GM12878 (cell line): ENCODE data around the gene CETN2. TPM values are rescaled to one million over a fixed set of nuclear protein-coding genes. Genes with fewer than 3 reads are reported as not detected.

Source experiments
- ATAC-seq: fragments of 200-7000 bp; cut with Tn5 transposase; 3 replicates; pipeline ENCODE4 v1.9.1; 2020; ENCODE audit warnings: mild to moderate bottlenecking, moderate library complexity
- BruUV-seq: library from RNA; stranded (reverse); fragments of 400-500 nt; replicated peaks from 2 replicates; lab custom pipeline; 2021; lab: Mats Ljungman, UMichigan
- CTCF ChIA-PET: fragments of 300-600 bp; sonication (Branson Sonifier 250); formaldehyde crosslinking; extraction: SDS; loops from one replicate; lab custom pipeline; 2021; ENCODE audit warnings: inconsistent platforms; lab: Yijun Ruan, JAX
- POLR2A ChIA-PET: fragments of 350-600 bp; formaldehyde crosslinking; extraction: SDS; loops from one replicate; lab custom pipeline; 2021; ENCODE audit warnings: inconsistent platforms; lab: Charles Lee
- RAD21 ChIA-PET: fragments of 300-600 bp; sonication (Branson Sonifier 250); formaldehyde crosslinking; loops from one replicate; lab custom pipeline; 2023; ENCODE audit warnings: antibody characterized with exemption; ENCODE audit not compliant: unreplicated experiment; lab: Charles Lee
- SMC1A ChIA-PET: fragments of 300-600 bp; sonication (Branson Sonifier 250); formaldehyde crosslinking; loops from one replicate; lab custom pipeline; 2023; ENCODE audit not compliant: unreplicated experiment, uncharacterized antibody; lab: Charles Lee
- DNase-seq: peaks from one replicate; pipeline ENCODE4 v3.0.0-alpha.2; 2011; ENCODE audit warnings: low read depth, low spot score
- FAIRE-seq: peaks from 3 replicates; lab custom pipeline; 2011; peaks lifted over from hg19 to GRCh38; lab: Jason Lieb, UNC
- H2AFZ ChIP-seq: 2 replicates; pipeline ENCODE4 v1.6.0; 2011; ENCODE audit warnings: low read depth, low read length, control low read depth; ENCODE audit not compliant: control insufficient read depth
- H3K27ac ChIP-seq: 2 replicates; pipeline ENCODE4 v1.5.1; 2011; ENCODE audit warnings: control low read depth; ENCODE audit not compliant: control insufficient read depth, insufficient read depth
- H3K27me3 ChIP-seq, 2 experiments: replicated peaks in 1 of 2; 2 replicates each; pipeline versions ENCODE4 v1.6.0 to v1.6.1; 2011; ENCODE audit warnings: low read length in 1 of 2; ENCODE audit not compliant: control insufficient read depth in 2 of 2, insufficient read depth in 2 of 2
- H3K36me3 ChIP-seq, 2 experiments: 2 replicates each; pipeline ENCODE4 v1.5.1; 2011; ENCODE audit warnings: low read length in 1 of 2; ENCODE audit not compliant: control insufficient read depth in 2 of 2, insufficient read depth in 2 of 2
- H3K4me1 ChIP-seq: 2 replicates; pipeline ENCODE4 v1.6.1; 2011; ENCODE audit warnings: mild to moderate bottlenecking, low read length, moderate library complexity, mixed read lengths; ENCODE audit not compliant: control insufficient read depth, insufficient read depth
- H3K4me2 ChIP-seq: 2 replicates; pipeline ENCODE4 v1.6.0; 2011; ENCODE audit warnings: control low read depth; ENCODE audit not compliant: control insufficient read depth, insufficient read depth
- H3K4me3 ChIP-seq: fragments of 200-600 bp; sonication (generic); 2 replicates; pipeline ENCODE4 v1.5.1; 2016
- H3K79me2 ChIP-seq: 2 replicates; pipeline ENCODE4 v1.6.0; 2011; ENCODE audit warnings: low read length; ENCODE audit not compliant: control insufficient read depth, insufficient read depth
- H3K9ac ChIP-seq: 2 replicates; pipeline ENCODE4 v1.8.0; 2011; ENCODE audit warnings: low read length, control low read depth, mixed read lengths; ENCODE audit not compliant: control insufficient read depth, insufficient read depth
- H3K9me3 ChIP-seq: replicated peaks from 3 replicates; pipeline ENCODE4 v1.5.1; 2011; ENCODE audit warnings: mild to moderate bottlenecking, low read length; ENCODE audit not compliant: control insufficient read depth, insufficient read depth
- H4K20me1 ChIP-seq: 2 replicates; pipeline ENCODE4 v1.6.0; 2011; ENCODE audit not compliant: control insufficient read depth, insufficient read depth
- KDM1A ChIP-seq: fragments of 200-600 bp; sonication (generic); IDR thresholded peaks from 2 replicates; pipeline ENCODE4 v1.6.1; 2016; ENCODE audit warnings: borderline replicate concordance
- MYC ChIP-seq: IDR thresholded peaks from 2 replicates; pipeline ENCODE4 v1.6.1; 2011; ENCODE audit warnings: mild to moderate bottlenecking, low read length, moderate library complexity, inconsistent platforms; ENCODE audit not compliant: insufficient read depth, insufficient replicate concordance, insufficient read length, severe bottlenecking
- POLR2AphosphoS2 ChIP-seq: IDR thresholded peaks from 2 replicates; pipeline ENCODE4 v1.6.1; 2011; ENCODE audit warnings: low read depth, mild to moderate bottlenecking, low read length, improper control_type of control experiment, moderate library complexity
- POU2F2 ChIP-seq: IDR thresholded peaks from 3 replicates; pipeline ENCODE4 v1.6.1; 2011; ENCODE audit warnings: low read depth, mild to moderate bottlenecking, low read length, borderline replicate concordance
- SMARCA5 ChIP-seq: fragments of 450-650 bp; IDR thresholded peaks from 2 replicates; pipeline ENCODE4 v1.6.1; 2017; ENCODE audit warnings: mild to moderate bottlenecking
- SMC3 ChIP-seq: IDR thresholded peaks from 2 replicates; pipeline ENCODE4 v1.6.1; 2011; ENCODE audit warnings: low read length, improper control_type of control experiment, borderline replicate concordance
- TBL1XR1 ChIP-seq: IDR thresholded peaks from 2 replicates; pipeline ENCODE4 v1.6.1; 2012; ENCODE audit warnings: low read depth, low read length, improper control_type of control experiment
- TCF7 ChIP-seq: IDR thresholded peaks from 2 replicates; pipeline ENCODE4 v1.6.1; 2014; ENCODE audit warnings: antibody characterized with exemption, borderline replicate concordance
- YY1 ChIP-seq: IDR thresholded peaks from 2 replicates; pipeline ENCODE4 v1.6.1; 2011; ENCODE audit warnings: low read depth, mild to moderate bottlenecking, low read length
- ZBED1 ChIP-seq: IDR thresholded peaks from 2 replicates; pipeline ENCODE4 v1.6.1; 2016; ENCODE audit warnings: borderline replicate concordance
- WGBS: methylation state at CpG from one replicate; pipeline ENCODE4 v1.1.6; 2016; ENCODE audit warnings: low lambda C conversion rate; ENCODE audit not compliant: insufficient replicate concordance, insufficient coverage; ENCODE audit errors: missing lambda C conversion rate; 5-methylcytosine and 5-hydroxymethylcytosine counted together
- in situ Hi-C: fragments of 300-500 bp; cut with MboI; formaldehyde crosslinking; loops from 9 replicates; pipeline ENCODE4 v1.14.3; 2018; ENCODE audit warnings: mixed read lengths
- intact Hi-C: fragments of 100-400 bp; cut with micrococcal nuclease; formaldehyde crosslinking; loops from one replicate; pipeline ENCODE4 v1.14.2; 2022; ENCODE audit not compliant: unreplicated experiment
- polyA plus RNA-seq, 11 experiments: library from polyadenylated mRNA; depleted of rRNA in 4 of 11; unstranded in 6 of 11; stranded (reverse) in 5 of 11; fragments of >200 nt; fragmentation: Nextera tagmentation in 4 of 11; fragmentation: Illumina TruSeq in 1 of 11; extraction: Ambion mirVana in 4 of 11; extraction: Trizol in 1 of 11; gene quantifications; 1 replicate in 1 of 11; 2 replicates in 10 of 11; pipeline versions ENCODE4 v1.2.1 to v1.2.3, GENCODE V29; 2011 to 2016; ENCODE audit warnings: inconsistent platforms in 2 of 11, missing spikeins in 2 of 11, low read depth in 1 of 11
- total RNA-seq, 4 experiments: library from RNA; depleted of rRNA in 3 of 4; stranded (reverse); fragments of >200 nt in 3 of 4; fragmentation: Illumina TruSeq in 1 of 4; extraction: Trizol in 1 of 4; gene quantifications; 2 replicates each; pipeline versions ENCODE4 v1.2.1 to v1.2.3, GENCODE V29; 2013 to 2021

Gene CETN2
- total and polyA plus RNA-seq, 10 of the 15 experiments (the other 5 are each of a cell fraction or from before 2014, with no cell fraction given) = 12.0 to 30.3 (median 20.0) TPM

GRCh38 chrX:152819266-152819665 is 11.3 kb downstream of the CETN2 start:
- Histone ChIP-seq H3K9me3 (no peaks in the 10 kb centered on the region), H3K4me2 (no peak overlapping the region), H3K4me3 (no peak overlapping the region), H3K9ac (no peak overlapping the region), H3K27me3 (no peaks in the 10 kb centered on the region), H3K79me2 (no peaks in the 10 kb centered on the region), H4K20me1 (no peaks in the 10 kb centered on the region), H3K4me1 (no peaks in the 10 kb centered on the region), H2AFZ (no peak overlapping the region), H3K36me3 (no peaks in the 10 kb centered on the region), H3K27ac (no peak overlapping the region)
- RAD21 ChIA-PET = no interaction called here
- intact Hi-C loops (no loop called here), in situ Hi-C loops (loop anchor here (5.0 to 25.0 kb wide), 2 partner anchors 182 to 1062 kb away; partner anchors contain the start of gene GABRQ)
- no peak for TF ChIP-seq POLR2AphosphoS2
- no peak for TF ChIP-seq MYC
- TF ChIP-seq YY1 = no peak
- no peak for TF ChIP-seq SMARCA5
- TF ChIP-seq TBL1XR1 = no peak
- no peak for TF ChIP-seq TCF7
- no peak for TF ChIP-seq KDM1A
- no peak for ATAC-seq
- FAIRE-seq = no peak
- SMC1A ChIA-PET = interaction anchor here (1.8 kb wide), 1 partner anchor 1066 kb away, joined by 4 read pairs; no protein-coding TSS in a partner anchor
- POLR2A ChIA-PET = no interaction called here
- CTCF ChIA-PET = interaction anchor here (1.1 to 3.3 kb wide), 3 partner anchors 21 to 178 kb away, joined by 3 to 26 read pairs (median 3); no protein-coding TSS in a partner anchor
- DNase-seq = no peak
- WGBS = 9% methylated on average over 2 of the region's 2 CpGs
- no TSS peak for BruUV-seq

- Histone ChIP-seq H4K20me1 (no peaks in the 10 kb centered on the region), H3K27ac (no peak overlapping the region), H3K4me3 (no peak overlapping the region), H2AFZ (no peak overlapping the region), H3K79me2 (no peaks in the 10 kb centered on the region), H3K4me2 (no peak overlapping the region), H3K9me3 (no peaks in the 10 kb centered on the region), H3K4me1 (no peaks in the 10 kb centered on the region), H3K9ac (no peak overlapping the region), H3K27me3 (no peaks in the 10 kb centered on the region), H3K36me3 (no peaks in the 10 kb centered on the region)
- in situ Hi-C loops (loop anchor here (5.0 to 25.0 kb wide), 2 partner anchors 181 to 1061 kb away; partner anchors contain the start of gene GABRQ), intact Hi-C loops (no loop called here)
- SMC1A ChIA-PET = interaction anchor here (0.9 to 2.0 kb wide), 3 partner anchors 19 to 1065 kb away, joined by 3 to 7 read pairs (median 4); no protein-coding TSS in a partner anchor
- TF ChIP-seq ZBED1 (no peak), SMC3 (no peak), POU2F2 (no peak), MYC (no peak)
- POLR2A ChIA-PET = no interaction called here
- CTCF ChIA-PET = interaction anchor here (0.6 to 3.3 kb wide), 3 partner anchors 177 to 1543 kb away, joined by 3 to 26 read pairs (median 4); no protein-coding TSS in a partner anchor
- no TSS peak for BruUV-seq
- RAD21 ChIA-PET = interaction anchor here (0.7 kb wide), 1 partner anchor 12 kb away, joined by 3 read pairs; the partner anchor contains the start of genes CETN2 and NSDHL
- no peak for ATAC-seq
- 3% methylated on average over 5 of the region's 5 CpGs for WGBS
- FAIRE-seq = no peak
- DNase-seq = no peak
These were observed 12.2 kb downstream of the CETN2 start for GRCh38 chrX:152818356-152818755.
